8988T (cell line): ENCODE data around the gene MLNR.
A peak's percentile ranks its signal among the peaks of the same experiment; 100 is the strongest.

Source experiments
- DNase-seq: peaks from one replicate; pipeline ENCODE4 v3.0.0; 2011

The MLNR gene

DNA sequence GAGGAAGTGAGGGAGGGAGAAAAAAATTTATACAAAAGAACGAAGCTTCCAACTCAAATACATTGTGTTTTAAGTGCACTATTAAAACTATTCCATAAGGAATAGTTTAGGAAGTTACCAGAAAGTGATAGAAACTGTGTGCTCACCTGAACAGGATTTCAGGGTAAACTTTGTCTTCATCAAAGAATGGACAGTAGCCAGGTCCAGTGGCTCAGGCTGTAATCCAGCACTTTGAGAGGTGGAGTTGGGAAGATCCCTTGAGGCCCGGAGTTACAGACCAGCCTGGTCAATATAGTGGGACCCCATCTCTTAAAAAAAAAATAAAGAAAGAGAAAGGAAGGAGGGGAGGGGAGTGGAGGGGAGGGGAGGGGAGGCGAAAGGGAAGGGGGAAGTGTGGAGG, 14.6 kb downstream of the MLNR start:
- no peak for DNase-seq

DNA sequence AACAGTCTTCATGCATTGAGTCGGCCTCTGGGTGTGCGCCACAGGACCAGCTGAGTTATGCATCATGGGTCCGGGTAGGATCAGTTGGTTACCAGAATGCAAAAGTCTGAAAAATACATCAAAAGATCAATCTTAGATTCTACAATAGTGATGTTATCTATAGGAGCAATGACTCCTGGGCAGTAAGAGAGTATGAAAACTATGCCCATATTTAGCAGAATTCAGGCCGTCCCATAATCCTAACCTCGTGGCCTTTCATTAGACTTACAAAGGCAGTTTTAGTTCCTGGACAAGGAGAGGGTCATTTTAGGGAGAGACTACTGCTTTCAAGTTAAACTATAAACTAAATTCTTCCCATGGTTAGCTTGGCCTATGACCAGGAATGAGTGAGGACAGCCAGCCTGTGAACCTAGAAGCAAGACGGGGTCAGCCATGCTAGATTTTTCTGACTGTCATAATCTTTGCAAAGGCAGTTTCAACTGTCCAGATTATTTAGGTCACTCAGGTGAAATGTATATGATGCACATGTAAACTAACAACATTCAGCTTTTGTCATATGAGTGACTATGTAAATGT, 15.8 kb downstream of the MLNR start:
- DNase-seq: no peak

DNA sequence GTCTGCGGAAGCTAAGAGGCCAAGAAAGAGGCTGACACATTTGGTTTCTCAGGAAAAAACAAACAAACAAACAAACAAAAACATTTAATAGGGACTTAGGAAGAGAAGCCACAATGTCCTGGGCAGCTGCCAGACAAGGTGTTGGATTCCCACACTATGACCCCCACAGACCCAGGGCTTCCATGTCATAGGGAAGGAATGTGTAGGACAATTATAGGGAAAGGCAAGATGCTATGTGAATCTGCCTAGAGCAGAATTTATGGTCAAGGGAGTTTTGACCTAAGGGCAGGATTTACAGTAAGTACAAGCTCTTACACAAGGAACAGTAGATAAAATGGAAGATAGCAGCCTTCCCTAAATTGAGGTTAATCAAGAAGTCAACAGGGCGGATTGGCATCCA, 18.5 kb downstream of the MLNR start:
- DNase-seq: no peak

DNA sequence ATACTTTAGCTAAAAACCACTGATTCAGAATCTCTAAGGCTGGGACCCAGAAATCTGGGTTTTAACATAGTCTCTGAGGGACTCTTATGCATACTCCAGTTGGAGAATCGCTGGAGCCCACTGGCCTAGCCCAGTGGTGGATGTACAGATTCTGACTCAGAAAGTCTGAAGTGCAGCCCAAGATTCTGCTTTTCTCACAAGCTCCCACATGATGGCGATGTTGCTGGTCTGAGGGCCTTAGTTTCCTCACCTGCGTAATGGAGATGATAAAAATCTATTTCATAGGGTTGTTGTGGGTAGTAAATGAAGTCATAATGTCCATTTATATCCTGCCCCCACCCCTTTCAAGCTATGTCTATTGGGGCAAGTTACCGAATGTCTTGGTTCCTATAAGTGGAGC, 19.9 kb downstream of the MLNR start:
- no peak for DNase-seq

DNA sequence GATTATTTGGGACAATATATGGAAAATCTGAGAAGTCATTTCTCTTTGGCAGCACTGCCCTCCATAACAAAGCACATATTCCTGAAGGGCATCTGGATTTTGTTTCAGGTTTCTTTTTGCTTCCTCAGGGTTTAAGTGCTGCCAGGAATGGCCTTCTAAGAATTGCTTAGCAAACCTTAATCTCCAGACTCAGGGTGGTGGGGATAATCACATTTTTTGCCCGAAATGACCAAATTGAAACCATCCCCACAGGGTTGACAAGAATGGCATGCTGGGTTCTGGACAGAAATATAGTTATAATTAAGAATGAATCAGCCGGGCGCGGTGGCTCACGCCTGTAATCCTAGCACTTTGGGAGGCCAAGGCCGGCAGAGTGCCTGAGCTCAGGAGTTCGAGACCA, 21.2 kb downstream of the MLNR start:
- DNase-seq: no peak

DNA sequence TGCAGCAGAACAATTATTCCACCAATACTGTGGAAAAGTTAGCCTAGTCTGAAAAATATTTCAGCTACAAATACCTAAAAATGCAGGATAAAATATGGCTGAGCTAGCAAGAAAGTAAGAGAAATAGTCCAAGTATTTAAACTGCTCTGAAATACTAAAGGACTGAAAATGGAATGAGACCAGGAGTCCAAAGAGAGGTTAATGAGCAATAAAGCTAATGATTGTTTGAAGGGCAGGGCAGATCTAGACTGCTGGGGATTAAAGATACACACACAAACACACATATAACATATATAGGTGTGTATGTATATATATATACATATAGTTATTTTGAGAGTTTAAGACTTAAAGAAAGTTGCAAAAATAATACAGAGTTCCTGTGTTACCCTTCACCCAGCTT, 25.0 kb downstream of the MLNR start:
- DNase-seq: no peak

DNA sequence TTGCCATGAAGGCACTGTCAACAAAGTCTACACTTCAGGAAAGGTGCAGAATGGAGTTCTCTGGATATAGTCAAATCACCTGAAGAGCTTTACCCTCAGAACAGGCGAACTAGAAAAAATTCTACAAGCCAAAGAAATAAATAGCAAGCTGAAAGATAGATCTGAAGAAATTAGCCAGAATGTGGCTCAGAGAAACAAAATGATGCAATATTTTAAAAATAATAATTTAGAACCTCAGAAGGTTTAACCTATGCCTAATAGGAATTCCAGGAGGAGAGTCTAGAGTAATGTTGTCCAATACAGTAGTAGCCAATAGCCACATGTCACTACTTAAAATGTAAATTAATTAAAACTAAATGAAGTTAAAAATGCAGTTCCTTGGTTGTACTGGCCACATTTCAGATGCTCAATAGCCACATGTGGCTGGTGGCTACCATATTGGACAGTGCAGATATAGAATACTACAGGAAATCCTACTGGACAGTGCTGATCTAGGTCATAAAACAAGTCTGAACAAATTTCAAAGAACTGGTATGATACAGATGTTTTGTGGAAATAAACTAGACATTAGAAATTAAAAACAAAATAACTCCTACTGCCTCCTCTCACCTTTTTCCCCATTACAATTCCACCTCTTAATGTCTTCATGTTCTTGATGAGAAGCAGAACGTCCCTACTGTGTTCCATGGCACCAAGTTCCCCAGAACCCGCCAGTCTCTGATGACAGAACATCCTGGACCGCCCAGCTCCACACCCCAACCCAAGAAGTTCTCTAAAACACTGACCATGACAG, 26.9 kb downstream of the MLNR start:
- no peak for DNase-seq

DNA sequence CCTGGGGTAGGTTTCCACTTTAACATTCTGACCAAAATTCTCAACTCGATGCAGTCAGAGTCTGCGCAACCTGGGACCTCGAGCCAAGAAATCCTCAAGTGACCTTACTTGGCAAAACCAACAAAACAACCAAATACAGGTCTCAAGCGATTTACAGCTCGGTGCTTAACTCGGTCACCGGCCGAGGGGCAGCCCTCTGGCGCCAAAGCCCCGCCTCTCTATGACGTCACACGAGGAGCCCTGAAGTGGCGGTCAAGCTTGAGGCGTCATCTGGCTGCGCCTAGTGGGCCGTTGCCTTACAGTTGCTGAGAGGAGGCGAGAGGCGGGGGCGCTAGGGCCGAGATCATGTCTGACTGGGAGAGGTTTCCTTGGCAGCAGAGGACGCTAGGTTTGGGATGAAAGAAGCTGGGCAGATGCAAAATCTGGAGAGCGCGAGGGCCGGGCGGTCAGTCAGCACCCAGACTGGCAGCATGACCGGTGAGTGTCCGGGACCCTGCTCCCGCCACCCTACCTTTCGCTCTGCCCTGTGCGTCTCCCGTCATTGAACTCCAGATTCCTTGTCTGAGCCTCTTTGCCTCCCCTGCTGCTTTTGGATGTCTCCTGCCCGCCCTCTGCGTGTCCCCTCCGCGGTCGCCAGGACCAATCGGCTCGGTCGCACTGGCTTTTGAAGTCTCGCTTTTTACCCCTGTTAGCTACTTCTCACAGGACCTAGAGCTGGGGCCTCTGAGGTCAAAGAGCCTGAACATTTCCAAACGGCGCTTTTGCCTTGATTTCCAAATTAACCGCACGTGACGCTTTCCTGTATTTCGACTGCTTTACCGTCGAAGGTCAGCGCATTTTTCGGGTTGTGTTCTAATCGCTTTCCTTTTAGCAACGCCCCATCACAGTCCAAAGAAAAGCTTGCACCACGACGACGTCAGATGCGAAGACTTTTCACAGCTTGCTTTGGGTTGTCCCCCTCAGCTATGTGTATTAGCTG, 27.8 kb downstream of the MLNR start, which contains the start of gene CDADC1:
Gene CDADC1, plus strand, starts transcription at position 283 of the 979 bp plus-strand sequence. Its CDS starts 113 bp downstream, at position 396.
- peak; percentile 73 for DNase-seq

DNA sequence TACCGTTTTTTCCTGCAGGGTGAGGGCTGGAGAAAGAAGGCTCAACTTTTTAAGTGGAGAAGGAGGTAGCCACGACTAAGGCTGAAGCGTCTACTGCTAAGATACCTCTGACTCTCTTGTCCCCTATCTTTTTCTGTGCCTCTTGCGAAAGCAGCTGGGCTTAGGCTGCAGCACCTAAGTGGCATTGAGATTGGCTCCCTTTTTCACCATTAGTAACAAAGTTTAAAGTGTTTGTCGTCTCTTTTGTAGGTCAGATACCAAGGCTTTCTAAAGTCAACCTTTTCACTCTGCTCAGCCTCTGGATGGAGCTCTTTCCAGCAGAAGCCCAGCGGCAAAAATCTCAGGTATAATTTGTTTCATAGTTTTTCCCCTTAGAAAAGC, 28.5 kb downstream of the MLNR start:
- no peak for DNase-seq

DNA sequence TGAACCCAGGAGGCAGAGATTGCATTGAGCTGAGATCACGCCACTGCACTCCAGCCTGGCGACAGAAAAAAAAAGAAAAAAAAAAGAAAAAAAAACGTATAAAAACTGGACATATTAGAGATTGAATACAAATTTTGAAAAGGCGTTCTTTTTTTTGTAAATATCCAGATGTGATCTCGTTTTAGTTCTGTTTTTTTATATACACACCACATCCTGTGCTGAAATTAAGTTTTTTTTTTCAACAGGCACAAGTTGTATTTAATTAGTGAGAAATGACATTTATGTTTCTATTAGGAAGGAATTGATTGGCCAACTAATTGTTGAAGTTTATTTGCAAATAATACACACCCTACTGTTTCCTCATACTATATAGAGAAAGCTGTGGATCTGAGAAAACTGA, 31.2 kb downstream of the MLNR start:
- DNase-seq: no peak

DNA sequence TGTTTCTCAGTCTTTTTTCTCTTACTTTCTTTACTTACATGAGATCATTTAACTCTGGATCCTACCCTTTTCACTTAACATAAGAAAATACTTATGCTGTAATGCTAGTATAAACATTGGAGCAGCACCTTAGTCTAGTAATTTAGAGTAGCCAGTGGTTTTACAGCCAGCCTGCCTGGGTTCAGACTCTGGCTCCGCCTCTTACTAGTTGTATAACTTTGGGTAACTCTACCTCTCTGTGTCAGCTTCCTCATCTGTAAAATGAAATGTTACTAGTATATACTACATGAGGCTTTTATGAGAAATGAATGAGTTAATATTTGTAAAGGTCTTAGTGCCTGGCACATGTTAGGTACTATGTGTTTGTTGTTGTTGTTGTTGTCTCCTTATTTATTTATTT, 33.2 kb downstream of the MLNR start:
- no peak for DNase-seq

DNA sequence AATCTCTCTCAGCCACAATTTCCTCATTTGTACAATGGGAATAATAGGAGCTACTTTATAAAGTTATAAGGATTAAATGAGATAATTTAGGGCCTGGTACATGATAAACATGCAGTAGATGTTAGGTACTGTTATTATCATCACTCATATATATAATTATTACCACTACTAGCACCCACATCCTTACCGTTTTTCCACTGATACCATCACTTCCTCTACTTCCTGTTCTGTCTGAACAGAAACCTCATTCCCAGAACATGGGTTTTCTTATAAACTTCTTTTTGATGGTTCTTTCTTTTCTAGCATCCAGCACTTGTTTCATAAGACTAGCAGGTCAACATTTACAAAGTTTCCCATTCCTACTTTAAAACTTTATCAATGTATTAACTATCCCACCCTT, 33.9 kb downstream of the MLNR start:
- no peak for DNase-seq

DNA sequence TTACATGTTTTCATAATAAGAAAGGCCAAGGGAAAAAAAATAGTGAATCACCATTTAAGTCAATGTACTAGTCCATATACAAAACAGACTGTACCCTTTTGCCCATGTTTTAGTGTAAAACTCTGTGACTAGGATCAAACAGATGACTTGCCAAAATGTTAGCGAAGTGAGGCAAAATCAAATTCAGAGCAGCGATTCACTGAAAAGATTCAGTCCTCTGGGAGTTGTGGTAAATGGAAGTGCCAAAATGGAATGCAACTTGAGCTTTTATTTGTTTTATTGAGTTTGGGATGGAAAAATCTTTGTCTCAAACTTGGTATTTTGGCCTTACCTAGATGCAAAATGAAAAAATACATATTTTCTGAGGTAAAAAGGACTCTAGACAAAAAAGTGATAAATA, 36.7 kb downstream of the MLNR start:
- no peak for DNase-seq

DNA sequence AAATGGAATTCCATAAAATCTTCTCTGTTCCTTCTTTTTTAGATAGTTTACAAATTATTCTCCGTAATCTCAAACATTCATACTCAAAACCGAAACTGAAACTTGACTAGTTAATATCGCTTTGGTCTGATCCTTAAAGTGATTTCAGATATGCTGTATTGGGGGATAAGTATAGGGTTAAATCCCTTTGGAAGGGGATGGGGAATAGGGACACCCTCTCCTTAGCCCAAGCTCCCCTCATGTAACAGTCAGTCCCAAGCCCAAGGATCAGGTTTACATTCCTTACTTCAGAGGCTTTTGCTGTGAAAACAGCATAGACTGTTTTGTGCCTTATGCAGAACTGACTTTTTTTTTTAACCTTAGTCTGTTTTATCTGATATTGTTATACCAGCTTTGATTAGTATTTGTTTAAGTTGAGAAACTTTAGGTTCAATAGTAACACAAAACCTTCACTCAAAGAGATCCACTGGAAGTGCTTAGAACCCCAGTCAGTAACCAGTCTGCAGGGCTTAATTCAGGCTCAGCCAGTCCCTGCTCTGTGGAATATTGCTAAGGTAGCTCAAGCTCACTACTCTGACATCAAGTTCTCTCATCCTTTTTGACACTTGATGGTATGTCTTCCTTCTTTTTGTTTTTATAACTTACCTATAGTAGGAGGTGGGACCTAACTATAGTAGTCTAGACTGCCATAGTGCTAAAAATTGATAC, 38.1 kb downstream of the MLNR start:
- DNase-seq: no peak

DNA sequence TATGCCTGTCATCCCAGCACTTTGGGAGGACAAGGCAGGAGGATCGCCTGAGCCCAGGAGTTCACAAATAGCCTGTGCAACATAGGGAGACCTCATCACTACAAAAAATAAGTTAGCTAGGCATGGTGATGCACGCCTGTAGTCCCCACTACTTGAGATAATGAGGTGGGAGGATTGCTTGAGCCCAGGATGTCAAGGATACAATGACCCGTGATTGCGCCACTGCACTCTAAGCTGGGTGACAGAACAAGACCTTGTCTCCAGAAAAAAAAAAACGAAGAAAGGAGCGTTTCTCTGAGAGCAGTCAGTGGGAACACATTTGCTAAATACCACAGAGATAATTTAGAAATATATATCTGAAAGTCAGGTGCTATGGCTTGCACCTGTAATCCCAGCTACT, 39.4 kb downstream of the MLNR start:
- no peak for DNase-seq

DNA sequence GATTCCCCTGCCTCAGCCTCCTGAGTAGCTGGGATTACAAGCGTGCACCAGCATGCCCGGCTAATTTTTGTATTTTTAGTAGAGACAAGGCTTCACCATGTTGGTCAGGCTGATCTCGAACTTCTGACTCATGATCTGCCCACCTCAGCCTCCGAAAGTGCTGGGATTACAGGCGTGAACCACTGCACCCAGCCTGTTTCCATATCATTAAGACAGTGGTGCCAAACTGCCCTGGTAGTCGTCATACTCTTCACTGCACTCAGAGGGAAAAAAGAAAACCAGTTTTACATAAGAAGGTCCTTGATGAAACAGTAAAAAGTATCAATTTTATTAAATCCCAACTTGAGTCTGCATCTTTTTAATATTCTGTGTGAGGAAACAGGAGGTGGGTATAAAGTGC, 42.5 kb downstream of the MLNR start:
- no peak for DNase-seq

DNA sequence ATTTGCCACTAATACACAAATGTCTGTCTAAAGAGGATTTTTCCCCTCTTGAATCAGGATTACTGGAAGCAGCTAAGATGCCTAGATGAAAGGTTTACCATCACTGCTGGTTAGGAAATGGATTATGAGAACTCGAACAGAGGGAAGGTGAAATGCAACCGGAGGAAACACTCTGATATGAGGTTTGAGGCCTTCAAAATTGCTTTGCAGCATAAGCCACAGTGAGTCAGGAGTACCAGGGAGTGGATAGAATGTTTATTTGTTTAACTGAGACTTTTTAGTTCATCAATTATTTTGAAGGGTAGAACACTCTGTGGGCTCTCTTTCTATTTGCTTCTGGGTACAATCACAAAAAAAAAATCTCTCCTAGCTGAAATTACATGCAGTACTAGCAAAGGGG, 45.7 kb downstream of the MLNR start:
- no peak for DNase-seq

DNA sequence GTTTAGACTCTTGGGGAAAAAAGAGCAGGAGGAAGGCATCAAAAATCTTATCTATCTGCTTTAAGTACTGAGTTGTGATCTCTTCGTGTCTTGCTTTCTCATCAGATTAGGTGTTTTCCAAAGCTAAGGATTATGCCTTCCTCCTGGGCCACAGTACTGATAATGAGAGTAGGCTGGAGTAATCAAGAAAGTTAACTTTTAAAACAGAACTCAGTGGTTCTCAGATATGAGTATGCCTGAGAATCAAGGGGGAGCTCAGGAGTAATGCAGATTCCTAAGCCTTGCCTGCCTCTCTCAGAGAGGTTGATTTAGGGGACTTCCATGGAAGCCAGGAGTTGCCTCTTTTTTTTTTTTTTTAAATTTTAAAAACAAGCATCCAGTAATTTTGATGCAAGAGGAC, 51.1 kb downstream of the MLNR start:
- DNase-seq: no peak
